ENCODE results near the gene PURA.

PURA gene

GRCh38 chr5:140114341-140115185 is 654 bp downstream of the PURA start:
- peak overlapping the region; percentile 84 for H3K9ac ChIP-seq (ENCODE audit: low read depth, low read length)
- H3K9me3 ChIP-seq (ENCODE audit: control insufficient read depth, insufficient read depth, low read length): no peaks in the 10 kb centered on the region

GRCh38 chr5:140115186-140115500 is 1.2 kb downstream of the PURA start:
- Histone ChIP-seq H3K9me3 (ENCODE audit: control insufficient read depth, insufficient read depth, low read length) (no peaks in the 10 kb centered on the region), H3K9ac (ENCODE audit: low read depth, low read length) (peak overlapping the region; percentile 84; the same call in 1 of the 2 replicates), H3K4me1 (ENCODE audit: insufficient read depth, low read length) (peaks cover 24% of the 10 kb centered on the region)

More at GRCh38 chr5:140114341-140115185, 654 bp downstream of the PURA start:
- no peaks in the 10 kb centered on the region for H3K36me3 ChIP-seq (ENCODE audit: insufficient read depth, low read length)
- peaks cover 24% of the 10 kb centered on the region for H3K4me1 ChIP-seq (ENCODE audit: insufficient read depth, low read length)

GRCh38 chr5:140116716-140117115 is 2.8 kb downstream of the PURA start:
- H3K9ac ChIP-seq (ENCODE audit: low read depth, low read length): no peak overlapping the region
- H3K9me3 ChIP-seq (ENCODE audit: control insufficient read depth, insufficient read depth, low read length): no peaks in the 10 kb centered on the region
- no peaks in the 10 kb centered on the region for H3K36me3 ChIP-seq (ENCODE audit: insufficient read depth, low read length)
- H3K4me1 ChIP-seq (ENCODE audit: insufficient read depth, low read length): peaks cover 17% of the 10 kb centered on the region

More at GRCh38 chr5:140115186-140115500, 1.2 kb downstream of the PURA start:
- no peaks in the 10 kb centered on the region for H3K36me3 ChIP-seq (ENCODE audit: insufficient read depth, low read length)

- Histone ChIP-seq H3K9ac (ENCODE audit: low read depth, low read length) (no peak overlapping the region), H3K36me3 (ENCODE audit: insufficient read depth, low read length) (no peaks in the 10 kb centered on the region), H3K4me1 (ENCODE audit: insufficient read depth, low read length) (peaks cover 9% of the 10 kb centered on the region; the same call in 1 of the 2 replicates), H3K9me3 (ENCODE audit: control insufficient read depth, insufficient read depth, low read length) (no peaks in the 10 kb centered on the region)
Measured at GRCh38 chr5:140117523-140117922, 3.6 kb downstream of the PURA start.

GRCh38 chr5:140118302-140118936 is 4.5 kb downstream of the PURA start:
- Histone ChIP-seq H3K9me3 (ENCODE audit: control insufficient read depth, insufficient read depth, low read length) (no peaks in the 10 kb centered on the region), H3K9ac (ENCODE audit: low read depth, low read length) (no peak overlapping the region), H3K36me3 (ENCODE audit: insufficient read depth, low read length) (no peaks in the 10 kb centered on the region), H3K4me1 (ENCODE audit: insufficient read depth, low read length) (peaks cover 8% of the 10 kb centered on the region; the same call in 1 of the 2 replicates)

- Histone ChIP-seq H3K9ac (ENCODE audit: low read depth, low read length) (no peak within 1 kb of the TSS), H3K4me1 (ENCODE audit: insufficient read depth, low read length) (no peaks in the 10 kb centered on the region), H3K9me3 (ENCODE audit: control insufficient read depth, insufficient read depth, low read length) (no peaks in the 10 kb centered on the region), H3K36me3 (ENCODE audit: insufficient read depth, low read length) (no peaks in the 10 kb centered on the region)
Measured at GRCh38 chr5:140125637-140126036, 11.7 kb downstream of the PURA start, which contains the start of gene IGIP. IGIP (plus strand) TSS chr5:140125937; CDS start chr5:140128477, 2,540 bp downstream.

GRCh38 chr5:140126315-140127012 is 12.6 kb downstream of the PURA start:
- no peak overlapping the region for H3K9ac ChIP-seq (ENCODE audit: low read depth, low read length)
- no peaks in the 10 kb centered on the region for H3K36me3 ChIP-seq (ENCODE audit: insufficient read depth, low read length)
- no peaks in the 10 kb centered on the region for H3K9me3 ChIP-seq (ENCODE audit: control insufficient read depth, insufficient read depth, low read length)
- peaks cover 4% of the 10 kb centered on the region; the same call in 1 of the 2 replicates for H3K4me1 ChIP-seq (ENCODE audit: insufficient read depth, low read length)

- Histone ChIP-seq H3K9ac (ENCODE audit: low read depth, low read length) (no peak overlapping the region), H3K4me1 (ENCODE audit: insufficient read depth, low read length) (peaks cover 14% of the 10 kb centered on the region; the same call in 1 of the 2 replicates), H3K36me3 (ENCODE audit: insufficient read depth, low read length) (no peaks in the 10 kb centered on the region), H3K9me3 (ENCODE audit: control insufficient read depth, insufficient read depth, low read length) (no peaks in the 10 kb centered on the region)
Measured at GRCh38 chr5:140128376-140128775, 14.5 kb downstream of the PURA start.

- Histone ChIP-seq H3K9ac (ENCODE audit: low read depth, low read length) (no peak overlapping the region), H3K4me1 (ENCODE audit: insufficient read depth, low read length) (peaks cover 14% of the 10 kb centered on the region; the same call in 1 of the 2 replicates), H3K9me3 (ENCODE audit: control insufficient read depth, insufficient read depth, low read length) (no peaks in the 10 kb centered on the region)
Measured at GRCh38 chr5:140130949-140131733, 17.2 kb downstream of the PURA start.

GRCh38 chr5:140131967-140132409 is 18.1 kb downstream of the PURA start:
- no peaks in the 10 kb centered on the region for H3K9me3 ChIP-seq (ENCODE audit: control insufficient read depth, insufficient read depth, low read length)
- peaks cover 14% of the 10 kb centered on the region; the same call in 1 of the 2 replicates for H3K4me1 ChIP-seq (ENCODE audit: insufficient read depth, low read length)
- H3K9ac ChIP-seq (ENCODE audit: low read depth, low read length): no peak overlapping the region
- H3K36me3 ChIP-seq (ENCODE audit: insufficient read depth, low read length): no peaks in the 10 kb centered on the region

More at GRCh38 chr5:140130949-140131733, 17.2 kb downstream of the PURA start:
- no peaks in the 10 kb centered on the region for H3K36me3 ChIP-seq (ENCODE audit: insufficient read depth, low read length)

- Histone ChIP-seq H3K4me1 (ENCODE audit: insufficient read depth, low read length) (peaks cover 14% of the 10 kb centered on the region; the same call in 1 of the 2 replicates), H3K9me3 (ENCODE audit: control insufficient read depth, insufficient read depth, low read length) (no peaks in the 10 kb centered on the region), H3K9ac (ENCODE audit: low read depth, low read length) (no peak overlapping the region), H3K36me3 (ENCODE audit: insufficient read depth, low read length) (no peaks in the 10 kb centered on the region)
Measured at GRCh38 chr5:140133514-140134167, 19.7 kb downstream of the PURA start.

GRCh38 chr5:140134277-140134935 is 20.5 kb downstream of the PURA start:
- H3K9me3 ChIP-seq (ENCODE audit: control insufficient read depth, insufficient read depth, low read length): no peaks in the 10 kb centered on the region
- H3K9ac ChIP-seq (ENCODE audit: low read depth, low read length): no peak overlapping the region
- peaks cover 14% of the 10 kb centered on the region; the same call in 1 of the 2 replicates for H3K4me1 ChIP-seq (ENCODE audit: insufficient read depth, low read length)
- H3K36me3 ChIP-seq (ENCODE audit: insufficient read depth, low read length): no peaks in the 10 kb centered on the region

- Histone ChIP-seq H3K36me3 (ENCODE audit: insufficient read depth, low read length) (no peaks in the 10 kb centered on the region), H3K4me1 (ENCODE audit: insufficient read depth, low read length) (peaks cover 14% of the 10 kb centered on the region; the same call in 1 of the 2 replicates), H3K9me3 (ENCODE audit: control insufficient read depth, insufficient read depth, low read length) (no peaks in the 10 kb centered on the region), H3K9ac (ENCODE audit: low read depth, low read length) (no peak overlapping the region)
Measured at GRCh38 chr5:140135127-140135526, 21.2 kb downstream of the PURA start.
